Glomerular endothelial cell (primary cell): ENCODE data around the gene TMEM30B. TPM values are rescaled to one million over a fixed set of nuclear protein-coding genes. Genes with fewer than 3 reads are reported as not detected.
A peak's percentile ranks its signal among the peaks of the same experiment; 100 is the strongest.
"Not testable (repeated sequence)": the region's sequence is repeated elsewhere in the genome, so short reads cannot be mapped to it uniquely, and the experiment has no call there.

ENCODE experiments used
- DNase-seq: peaks from one replicate; pipeline ENCODE4 v3.0.0-alpha.2; 2011; ENCODE audit warnings: low read depth, low spot score; ENCODE audit errors: extremely low read depth
- total RNA-seq: library from RNA; depleted of rRNA; stranded (reverse); fragments of >200 nt; gene quantifications from 2 replicates; pipeline ENCODE4 v1.2.3, GENCODE V29; 2015

Gene TMEM30B
- total RNA-seq, 1 donor from 2014 or later, result 0.12 TPM

DNA sequence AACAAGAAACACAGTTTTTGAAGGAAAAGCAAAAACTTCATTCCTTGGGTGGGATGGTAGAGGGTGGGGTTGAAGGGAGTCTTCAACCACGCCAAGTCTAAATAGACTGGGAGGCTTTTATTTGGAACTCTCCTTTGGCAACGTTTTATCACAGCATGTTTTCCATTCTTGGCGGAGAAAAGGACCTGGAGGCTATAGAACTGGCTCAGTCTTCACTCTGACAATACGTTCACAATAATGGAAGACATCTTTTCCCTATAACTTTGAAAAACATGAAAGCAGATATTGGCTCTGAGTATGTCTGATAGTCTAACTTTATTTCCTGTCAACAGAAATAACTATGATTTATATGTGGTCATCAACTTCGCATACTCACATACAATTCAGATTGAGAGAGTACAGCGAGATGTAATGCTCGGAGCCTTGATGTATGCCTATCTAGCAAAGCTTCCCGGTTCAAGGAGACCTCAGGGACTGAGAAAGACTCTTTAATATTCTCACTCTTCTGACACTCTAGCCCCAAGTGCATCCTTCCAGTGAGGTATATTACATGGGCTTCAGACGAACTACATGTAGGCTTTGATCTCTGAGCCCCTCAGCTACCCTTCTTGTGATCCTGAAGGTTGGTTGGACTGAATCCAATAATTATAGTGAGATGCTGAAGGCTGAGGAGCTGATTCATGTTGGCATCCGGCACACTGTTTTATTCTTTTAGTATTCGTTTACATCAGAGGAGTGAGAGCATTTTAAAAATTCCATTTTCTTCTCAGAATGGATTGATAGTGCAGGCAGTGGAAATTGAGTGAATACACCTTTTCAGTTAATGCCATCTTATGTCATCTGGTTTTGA, 14.0 kb downstream of the TMEM30B start:
- DNase-seq, result no peak

DNA sequence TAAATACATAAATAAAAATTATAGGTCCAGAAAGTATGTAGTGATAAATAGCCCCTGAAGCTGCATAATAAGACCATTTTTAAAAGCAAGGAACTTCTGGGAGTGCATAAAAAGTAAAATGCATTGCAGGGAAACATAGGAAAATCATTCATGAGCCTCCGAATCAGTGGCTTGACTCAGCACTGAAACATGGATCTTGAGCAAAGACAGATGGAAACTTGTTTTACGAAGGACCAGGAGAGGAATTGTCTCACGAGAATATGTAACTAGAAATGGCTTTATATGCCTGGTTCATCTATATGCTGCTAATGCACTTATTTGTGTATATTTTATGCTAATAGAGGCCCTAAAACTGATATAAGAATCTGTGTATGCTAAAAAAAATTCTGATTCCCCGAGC, 14.7 kb downstream of the TMEM30B start:
- no peak for DNase-seq

DNA sequence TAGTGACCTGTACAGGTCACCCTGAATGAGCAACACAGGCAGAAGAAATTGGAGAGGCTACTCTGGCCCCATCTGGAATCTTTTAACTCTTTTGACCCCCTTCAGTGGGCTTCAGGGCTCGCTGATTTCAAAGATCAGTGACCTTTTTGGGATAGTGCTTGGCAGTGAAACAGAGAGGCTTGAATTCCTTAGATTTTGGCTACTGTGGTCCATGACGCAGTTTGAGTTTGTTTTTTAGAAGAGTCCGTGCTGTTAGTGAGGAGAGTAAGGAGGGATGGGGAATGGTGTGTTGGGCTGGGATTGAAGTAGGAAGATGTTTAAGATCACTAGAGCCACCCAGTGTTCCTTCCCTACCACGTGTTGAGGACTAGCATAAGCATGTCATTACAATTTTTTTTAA, 16.5 kb downstream of the TMEM30B start:
- DNase-seq, result no peak

DNA sequence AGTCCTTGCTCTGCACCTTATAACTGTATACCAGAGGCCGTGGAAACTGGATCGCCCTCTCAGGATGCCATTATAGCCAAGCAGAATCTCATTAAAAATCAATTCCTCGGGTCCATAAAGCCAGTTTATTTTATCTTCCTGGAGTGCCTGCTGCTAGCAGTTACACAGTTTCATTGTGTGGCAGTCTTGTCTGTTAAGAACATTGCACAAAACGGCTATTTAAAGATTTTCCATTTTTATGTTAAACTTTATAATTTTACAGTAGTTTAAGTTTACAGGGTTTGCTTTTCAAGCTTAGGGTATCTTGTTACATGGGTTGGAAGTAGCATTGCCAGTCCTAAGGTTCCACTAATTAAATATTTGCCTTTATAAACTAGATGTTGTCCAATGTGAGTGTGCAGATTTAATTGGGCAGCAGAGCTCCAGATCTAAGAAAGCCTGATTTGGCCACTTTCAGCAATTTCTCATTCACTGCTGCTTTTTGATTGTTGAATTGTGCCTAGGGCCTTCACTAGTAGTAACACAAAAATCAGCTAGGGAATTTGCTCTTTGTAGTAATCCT, 17.0 kb downstream of the TMEM30B start:
- no peak for DNase-seq

DNA sequence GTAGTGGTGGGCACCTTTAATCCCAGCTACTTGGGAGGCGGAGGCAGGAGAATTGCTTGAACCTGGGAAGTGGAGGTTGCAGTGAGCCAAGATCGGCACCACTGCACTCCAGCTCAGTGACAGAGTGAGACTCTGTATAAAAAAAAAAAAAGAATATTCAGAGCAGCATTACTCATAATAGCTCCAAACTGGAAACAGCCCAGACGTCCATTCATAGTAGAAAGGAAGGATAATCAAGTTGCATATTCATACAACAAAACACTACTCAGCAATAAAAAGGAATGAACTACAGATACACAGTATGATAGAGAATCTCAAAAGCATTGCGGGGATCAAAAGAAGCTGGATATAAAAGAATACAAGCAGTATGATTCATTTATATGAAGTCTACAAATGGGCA, 19.1 kb downstream of the TMEM30B start:
- DNase-seq, result no peak

DNA sequence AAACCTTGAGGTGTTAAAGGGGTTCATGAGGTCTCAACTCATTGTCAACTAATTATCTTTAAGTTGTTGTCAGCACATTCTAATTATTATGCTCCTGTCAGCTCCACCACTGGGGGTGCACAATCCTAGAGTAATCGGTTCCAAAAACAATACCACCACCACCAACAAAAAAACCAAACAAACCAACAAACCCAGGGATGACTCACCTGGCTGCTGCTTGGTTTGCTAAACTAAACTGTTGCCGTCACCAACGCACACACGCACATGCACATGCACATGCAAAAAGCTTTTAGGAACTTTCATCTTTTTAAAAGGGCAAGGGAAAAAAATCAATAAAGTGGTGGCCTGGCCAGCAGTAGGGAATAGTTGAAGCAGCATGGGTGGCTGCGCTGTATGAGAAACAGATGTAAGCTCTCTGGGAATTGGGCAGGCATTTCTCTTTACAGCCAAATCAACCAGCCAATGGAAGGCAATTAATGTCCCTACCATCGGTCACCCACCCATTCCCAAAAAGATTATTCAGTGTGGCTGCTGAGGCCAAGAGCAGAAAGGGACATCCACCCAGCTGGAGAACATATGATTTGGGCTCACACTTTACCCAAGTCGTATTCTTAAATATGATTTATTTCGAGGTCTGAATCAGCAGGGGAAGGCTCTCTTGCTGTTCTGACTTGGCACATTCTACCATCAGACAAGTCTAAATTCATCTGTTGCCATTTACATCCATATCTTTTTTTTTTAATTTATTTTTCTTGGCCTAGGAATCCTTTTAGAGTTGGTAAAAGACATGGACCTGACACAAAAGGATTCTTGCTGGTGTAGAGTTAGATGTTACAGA, 20.0 kb downstream of the TMEM30B start:
- no peak for DNase-seq

DNA sequence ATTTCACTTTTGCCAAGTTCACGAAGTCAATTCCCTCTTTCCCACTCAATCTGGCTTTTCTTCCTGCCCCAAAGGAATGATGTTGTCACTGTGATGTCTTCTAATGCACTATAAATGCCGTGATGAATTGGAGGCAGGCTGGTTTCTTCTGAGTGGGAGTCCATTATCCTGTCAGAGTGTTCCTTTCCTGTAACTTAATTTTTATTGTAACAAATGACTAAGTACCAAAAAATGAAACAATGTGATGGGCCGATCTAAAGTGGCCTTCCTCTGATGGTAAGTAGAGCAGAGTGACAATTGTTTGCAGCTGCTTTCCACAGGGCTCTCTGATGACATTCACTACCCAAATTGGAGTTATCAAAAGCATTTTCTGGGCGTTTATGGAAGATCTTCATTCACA, 22.2 kb downstream of the TMEM30B start:
- no peak for DNase-seq

DNA sequence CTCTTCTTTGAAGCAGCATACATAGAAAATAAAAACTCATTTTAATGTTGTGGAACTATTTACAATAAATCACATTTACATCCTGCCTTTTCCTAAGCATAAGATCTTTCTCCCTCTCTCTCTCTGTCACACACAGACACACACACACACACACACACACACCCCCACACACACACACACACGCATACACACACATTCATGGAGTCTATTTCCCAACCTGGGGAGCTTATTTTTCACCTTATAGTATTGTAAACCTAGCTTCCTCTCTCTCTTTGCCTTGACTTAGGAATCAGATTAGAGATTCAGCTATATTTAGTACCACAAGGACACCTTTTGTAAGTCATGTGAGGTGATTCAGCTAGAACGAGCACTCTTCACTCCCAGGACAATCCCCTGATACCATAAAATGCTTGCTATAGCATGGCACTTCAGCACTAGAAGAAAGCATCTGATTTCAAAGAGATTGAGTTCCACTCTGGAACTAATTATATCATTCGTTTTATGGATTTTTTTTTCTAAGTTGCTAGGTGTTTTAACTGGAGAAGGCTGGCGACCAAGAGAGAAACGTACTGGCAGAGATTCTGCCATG, 23.6 kb downstream of the TMEM30B start:
- DNase-seq, result no peak

DNA sequence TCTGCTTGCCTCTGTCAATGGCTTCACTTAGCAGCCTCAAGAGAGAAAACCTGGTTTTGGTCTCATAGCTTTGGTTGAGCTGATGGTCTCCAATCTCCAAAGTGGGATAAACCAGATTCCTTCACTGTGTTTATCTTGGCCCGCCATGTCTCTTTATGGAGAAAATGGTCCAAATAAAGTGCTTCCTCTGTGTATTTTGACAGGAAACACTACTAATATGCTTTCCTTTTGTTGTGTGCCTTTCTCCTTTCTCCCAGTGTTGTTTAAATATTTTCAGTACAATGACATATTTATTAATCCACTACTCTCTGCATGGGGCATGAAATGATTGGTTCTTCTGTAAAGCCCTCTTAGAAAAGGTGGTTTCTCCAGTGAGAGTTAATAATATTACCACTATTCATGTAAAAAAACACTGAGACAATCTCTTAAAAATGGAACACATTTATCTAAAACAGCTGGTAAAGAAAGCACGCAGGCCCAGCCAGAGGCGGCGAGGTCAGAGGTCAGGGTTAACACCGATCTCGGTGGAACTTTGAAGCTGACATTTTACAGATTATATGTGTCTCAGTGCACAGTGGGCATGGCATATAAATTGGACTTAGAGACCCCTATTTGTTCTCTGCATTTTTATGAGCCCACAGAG, 24.2 kb downstream of the TMEM30B start:
- DNase-seq, result no peak

DNA sequence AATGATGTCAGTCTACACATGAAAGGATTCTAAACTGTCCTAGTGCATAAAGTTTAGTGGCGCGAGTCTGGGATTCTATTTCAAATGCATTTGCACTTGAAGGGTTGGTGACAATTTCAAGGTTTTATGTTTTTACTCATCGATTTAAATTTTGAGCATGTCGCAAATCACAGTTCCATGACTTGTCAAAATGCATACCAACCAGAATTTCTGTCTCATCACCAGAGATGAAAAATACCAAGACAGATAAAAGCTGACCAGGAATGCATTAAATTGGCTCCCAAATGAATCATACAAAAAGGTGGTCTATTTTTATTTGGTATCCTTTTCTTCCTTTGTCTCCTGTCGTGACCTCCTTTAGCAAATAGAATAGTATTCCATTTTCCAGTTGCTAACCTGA, 25.2 kb downstream of the TMEM30B start:
- DNase-seq, result no peak

DNA sequence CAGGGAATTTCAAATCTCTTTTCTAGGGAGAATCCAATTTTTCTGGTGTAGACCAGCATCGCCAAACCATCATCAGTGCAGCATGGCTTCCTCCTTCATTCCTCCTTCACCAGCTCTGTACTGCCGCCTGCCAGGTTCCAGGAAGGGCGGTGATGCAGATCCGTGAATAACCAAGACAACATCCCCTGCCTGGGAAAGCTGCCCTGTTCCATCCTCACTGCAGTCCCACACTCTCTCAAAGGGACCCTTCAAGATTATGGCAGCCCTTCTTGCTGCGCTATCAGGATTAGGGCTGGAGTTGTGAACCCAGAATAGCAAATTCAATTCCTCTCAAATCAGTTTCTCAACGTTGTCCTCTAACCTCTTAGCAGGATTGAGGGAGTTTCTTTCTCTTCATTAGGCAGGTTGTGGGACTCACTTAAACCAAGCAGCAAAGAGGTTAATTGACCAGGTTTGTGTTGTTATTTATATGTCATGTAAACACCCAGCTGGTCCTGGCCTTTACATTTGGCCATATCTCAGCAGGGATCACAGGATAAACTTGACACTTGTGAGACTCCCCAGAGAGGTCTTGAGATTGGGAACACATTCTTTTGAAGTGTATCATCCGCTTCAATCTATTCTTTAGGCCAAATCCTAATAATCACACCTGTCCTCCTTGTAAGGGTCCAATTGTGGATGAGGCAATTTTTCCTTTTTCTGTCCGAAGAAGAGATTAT, 26.2 kb downstream of the TMEM30B start:
- DNase-seq, result no peak

DNA sequence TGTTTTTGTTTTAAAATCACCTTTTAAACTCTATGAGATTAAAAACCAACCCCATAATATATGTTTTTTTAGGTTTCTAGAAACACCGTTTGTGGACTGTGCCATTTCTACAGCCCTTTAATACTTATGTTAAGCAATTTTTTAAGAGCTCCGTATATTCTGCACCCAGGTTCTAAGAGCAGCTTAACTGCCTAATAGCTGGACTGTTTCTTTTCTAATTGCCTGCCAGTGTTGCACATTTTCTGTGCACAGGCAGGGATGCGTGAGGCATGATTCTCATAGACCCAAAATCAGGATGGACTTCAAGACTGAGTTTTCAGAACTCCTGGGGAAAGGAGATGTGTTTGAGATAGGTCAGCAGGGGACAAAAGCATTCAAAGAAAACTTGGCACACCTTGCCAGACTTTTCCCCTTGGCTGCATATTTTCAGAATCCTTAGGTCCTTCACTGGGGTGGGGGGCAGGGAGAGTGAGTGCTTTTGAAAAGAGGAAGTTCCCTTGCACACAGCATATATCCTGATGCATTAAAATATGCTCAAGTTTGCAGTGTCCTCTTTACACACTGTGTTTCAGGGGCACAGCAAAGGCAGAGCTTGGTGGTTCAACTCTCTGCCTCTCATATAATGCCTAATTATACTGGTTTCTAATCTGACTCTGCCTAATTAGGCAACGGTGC, 27.9 kb downstream of the TMEM30B start:
- no peak for DNase-seq

DNA sequence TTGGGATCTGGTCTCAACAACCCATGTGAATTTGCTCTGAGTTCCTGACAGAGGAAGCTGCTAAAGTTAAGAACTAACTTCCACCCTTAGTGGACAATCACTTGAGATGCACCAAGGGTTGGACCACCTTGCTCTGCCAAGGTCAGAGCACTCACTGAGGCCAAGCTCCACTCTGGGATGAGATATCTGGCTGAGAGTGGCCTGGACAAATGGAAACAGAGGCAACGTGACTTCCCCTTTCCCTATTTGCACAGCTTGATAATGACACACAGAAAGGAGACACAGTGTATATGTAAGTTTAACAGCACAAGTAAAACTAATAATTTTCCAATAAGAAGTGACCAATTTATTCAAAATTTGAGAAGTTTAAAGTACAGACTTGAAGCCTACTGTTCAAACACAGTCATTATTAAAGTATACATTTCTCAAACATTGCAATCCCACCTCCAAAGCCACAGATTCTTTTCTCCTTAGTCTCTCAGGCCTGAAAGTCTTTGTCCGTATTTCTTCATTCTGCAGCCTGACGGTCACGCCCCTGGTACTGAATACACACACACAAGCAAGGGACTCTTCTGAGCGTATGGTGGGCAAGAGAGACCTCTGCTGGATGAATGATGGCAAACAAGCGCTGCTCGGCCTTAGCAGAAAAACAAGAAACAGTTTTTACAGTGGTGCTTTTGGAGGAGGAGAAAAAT, 28.6 kb downstream of the TMEM30B start:
- DNase-seq, result peak; percentile 65

DNA sequence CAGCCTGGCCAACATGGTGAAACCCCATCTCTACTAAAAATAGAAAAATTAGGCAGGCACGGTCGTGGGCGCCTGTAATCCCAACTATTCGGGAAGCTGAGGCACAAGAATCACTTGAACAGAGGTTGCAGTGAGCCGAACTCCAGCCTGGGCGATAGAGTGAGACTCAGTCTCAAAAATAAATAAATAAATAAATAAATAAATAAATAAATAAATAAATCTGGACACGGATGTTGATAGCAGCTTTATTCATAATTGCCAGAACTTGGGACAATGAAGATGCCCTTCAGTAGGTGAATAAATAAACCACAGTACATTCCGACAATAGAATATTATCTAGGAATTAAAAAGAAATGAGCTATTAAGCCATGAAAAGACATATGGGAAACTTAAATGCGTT, 31.1 kb downstream of the TMEM30B start:
- DNase-seq, result no peak

DNA sequence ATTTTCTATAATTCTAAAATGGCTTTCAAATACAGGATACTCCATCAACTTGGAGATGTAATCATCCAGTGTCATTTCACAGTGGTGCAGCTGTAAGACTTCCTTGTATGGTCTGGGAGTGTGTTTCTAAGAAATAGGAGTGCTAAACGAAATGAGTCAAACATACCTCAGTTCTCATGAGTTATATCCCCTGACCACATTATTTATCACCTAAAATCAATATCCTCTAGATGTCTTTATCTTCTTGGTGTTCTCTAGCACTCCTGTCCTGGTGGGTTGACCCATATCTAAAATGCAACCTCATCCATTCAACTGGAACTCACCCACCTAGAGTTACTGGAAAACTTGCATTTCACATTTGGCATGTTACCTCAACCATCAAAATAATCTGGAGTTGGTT, 33.2 kb downstream of the TMEM30B start:
- DNase-seq, result no peak

DNA sequence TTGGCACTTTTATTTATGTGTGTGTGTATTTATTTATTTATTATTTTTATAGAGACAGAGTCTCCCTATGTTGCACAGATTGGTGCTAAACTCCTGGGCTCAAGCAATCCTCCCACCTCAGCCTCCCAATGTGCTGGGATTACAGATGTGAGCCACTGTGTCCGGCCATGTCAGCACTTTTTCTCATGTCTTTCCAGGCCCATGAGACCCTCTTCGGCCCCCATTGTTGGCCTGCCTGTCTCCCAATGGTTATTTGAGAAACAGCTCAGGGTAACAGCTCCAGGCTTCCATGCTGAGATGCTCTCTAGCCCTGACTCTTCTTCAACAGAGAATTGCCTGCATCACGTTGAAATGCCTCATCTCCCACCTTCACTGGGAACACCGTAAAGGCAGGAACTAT, 34.4 kb downstream of the TMEM30B start:
- DNase-seq, result no peak

DNA sequence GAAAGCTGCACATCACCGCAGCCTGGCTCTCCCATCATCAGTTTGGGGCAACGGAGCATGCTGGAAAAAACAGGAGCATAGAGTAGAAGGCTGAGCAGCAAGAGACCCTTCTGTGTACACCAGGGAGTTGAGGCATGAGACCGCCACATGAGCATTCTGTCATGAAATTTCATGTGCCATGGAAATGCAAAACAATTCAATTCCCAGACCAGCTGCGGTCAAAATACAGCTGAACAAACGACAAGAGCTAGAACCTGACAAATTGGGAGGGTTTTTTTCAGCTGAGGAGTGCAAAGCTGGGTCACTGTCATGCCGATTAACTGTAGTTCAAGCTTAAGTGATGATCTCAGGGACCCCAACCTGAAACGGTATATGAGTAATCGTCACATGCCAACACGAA, 37.1 kb downstream of the TMEM30B start:
- no peak for DNase-seq

DNA sequence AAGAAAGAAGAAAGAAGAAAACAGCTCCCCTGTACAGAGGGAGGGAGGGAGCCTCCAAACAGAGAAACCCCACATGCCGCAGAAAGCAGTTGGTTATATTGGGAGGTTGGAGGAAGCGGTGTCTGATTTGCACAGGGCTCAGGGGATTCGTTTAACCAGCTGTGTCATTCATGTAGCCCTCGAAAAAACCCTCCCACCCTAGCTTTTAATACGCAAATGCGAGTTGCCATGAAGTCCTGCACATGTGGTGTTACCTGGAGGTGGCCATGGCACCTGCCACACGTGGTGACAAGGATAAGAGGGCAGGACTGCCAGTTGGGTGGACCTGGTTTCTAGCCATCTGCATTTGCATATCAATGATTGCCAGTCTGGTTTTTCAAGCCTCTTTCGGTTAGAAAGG, 40.9 kb downstream of the TMEM30B start:
- no peak for DNase-seq

DNA sequence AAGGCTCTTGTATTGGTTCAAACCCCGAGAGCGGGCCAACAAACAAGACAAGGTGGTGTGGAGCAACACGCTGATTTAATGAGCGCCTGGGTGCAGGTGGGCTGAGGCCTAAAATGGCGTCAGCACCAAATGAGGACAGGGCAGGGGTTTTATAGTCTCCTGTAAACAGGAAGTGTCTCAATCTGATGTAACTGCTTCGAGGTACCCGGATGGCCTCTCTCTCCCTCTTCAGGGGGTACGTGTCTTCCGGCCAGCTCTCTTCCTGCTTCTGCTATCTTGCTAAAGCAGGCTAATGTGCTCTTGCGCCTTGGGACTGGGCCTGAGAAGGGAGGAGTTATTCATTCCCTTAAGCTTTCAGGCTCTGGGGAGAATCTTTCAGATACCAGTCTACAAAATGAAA, 41.9 kb downstream of the TMEM30B start:
- not testable (repeated sequence) for DNase-seq
